GM21390 (cell line): ENCODE results near the gene TOMM22.

Source experiments
- ATAC-seq: cut with Tn5 transposase; IDR thresholded peaks from one replicate; pipeline ENCODE4 v1.9.1; 2021; ENCODE audit not compliant: unreplicated experiment

Gene TOMM22

DNA sequence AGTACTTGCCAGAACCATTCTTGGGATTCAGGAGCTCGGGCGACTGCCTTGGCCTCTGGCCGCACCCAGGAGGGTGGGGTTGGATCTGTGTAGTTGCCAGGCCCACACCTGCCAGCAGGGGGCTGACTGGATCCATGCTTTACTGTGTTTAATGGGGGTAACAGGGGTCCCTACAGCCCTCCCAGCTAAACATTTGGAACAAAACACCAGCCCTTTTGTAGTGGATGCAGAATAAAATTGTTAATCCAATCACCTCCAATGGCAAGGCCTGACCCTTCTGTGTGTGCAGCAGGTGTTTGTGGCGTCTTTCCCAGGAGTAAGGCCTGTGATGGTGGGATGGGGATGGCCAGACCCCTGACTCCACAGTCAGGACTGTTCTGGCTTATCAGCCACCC lies 51.6 kb downstream of the TOMM22 start:
- no peak for ATAC-seq

DNA sequence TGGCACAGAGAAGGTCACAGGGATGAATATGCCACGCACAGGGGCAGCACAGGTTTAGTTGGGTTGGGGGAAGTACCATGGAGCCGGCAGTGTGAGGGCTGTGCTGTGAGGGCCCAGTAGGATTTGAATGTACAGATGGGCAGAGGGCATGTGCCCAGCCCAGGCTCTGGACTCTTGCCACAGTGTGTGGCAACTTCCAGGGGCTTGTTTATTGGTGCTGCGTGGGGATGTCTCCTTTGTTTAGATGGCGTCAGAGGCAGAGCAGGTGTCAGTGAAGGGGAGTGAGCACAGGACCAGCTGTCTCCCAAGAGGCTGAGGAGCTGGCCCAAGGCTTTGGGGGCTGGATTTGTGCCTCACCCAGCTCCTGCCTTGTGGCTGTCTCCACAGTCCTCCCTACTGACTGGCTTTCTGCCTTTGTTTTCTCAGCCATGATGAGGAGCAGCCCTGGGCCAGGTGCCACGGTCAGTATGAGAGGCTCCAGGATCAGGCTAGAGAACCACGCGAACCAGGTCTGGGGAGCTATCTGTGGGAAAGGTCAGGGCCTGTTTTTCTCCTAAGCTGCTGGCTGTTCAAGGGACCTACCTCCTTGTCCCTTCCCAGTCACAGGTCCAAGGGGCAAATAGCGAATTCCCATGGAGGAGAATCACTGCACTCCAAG lies 52.1 kb downstream of the TOMM22 start:
- ATAC-seq: no peak

DNA sequence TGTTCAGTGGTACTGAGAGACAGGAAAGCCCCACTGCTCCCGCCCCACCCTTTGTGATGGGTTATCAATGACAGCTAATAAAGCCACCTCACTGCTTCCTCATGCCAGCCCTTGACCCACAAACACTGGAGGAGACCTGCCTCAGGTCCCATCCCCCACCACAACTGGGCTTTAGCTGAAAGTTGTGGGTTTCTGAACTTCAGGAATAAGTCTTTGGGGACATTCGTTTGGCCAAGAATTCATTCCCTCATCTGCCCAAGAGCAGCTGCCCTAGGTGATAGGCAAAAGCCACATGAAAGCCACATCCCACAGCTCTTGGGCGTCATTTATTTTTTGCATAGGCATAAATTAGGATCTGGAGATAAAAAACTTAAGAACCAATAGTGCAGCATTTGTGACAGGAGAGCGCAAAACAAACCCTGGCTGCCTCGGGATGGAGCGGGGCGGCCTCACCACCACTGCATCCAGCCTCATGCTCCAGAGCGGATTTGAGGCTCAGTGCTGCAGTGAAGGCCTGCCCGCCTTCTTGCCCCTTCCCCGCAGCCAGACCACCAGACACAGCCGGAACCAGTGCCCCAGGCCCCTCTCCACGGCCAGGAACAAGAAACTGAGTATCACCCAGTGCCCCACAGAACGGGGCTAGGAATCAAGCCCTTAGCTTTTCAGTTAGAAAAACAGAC lies 52.8 kb downstream of the TOMM22 start:
- no peak for ATAC-seq
